Measurements from ENCODE around the gene RBPMS2.

Gene RBPMS2

DNA sequence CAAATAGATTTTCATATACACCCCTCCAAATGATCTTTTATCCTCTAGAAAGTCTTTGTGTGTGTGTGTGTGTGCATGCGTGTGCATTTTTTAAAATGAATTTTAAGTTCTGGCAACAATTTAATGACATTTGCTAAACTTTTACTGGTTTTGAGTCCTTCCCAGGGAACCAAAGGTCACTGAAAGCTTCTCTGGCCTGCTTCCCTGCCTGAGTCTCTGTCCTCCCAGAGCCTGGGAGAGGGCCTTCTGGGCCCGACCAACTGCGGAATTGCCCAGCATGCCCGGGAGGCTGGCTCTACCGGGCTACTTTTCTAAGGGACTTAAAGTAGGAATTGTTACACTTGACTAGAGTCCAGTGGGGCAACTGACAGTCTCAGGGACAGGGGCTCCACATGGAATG lies 7.4 kb upstream of the RBPMS2 start:
- no peak for DNase-seq (ENCODE audit: low spot score)

DNA sequence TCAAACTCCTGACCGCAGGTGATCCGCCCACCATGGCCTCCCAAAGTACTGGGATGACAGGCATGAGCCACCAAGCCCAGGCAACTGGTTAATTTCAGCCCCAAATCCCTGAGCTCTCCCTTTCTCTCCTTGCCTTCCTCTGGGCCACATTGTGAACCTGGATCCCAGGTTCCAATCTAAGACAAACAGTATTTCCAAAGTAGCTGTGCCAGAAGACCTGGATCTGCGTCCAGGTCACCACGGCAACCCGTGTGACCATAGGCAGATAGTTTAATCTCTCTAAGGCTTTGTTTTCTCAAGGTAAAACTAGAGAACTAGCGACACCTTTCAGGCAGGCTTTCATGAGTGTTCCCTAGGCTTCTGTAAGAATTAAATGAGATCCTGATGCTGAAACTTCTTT lies 5.9 kb upstream of the RBPMS2 start:
- DNase-seq (ENCODE audit: low spot score), result no peak

DNA sequence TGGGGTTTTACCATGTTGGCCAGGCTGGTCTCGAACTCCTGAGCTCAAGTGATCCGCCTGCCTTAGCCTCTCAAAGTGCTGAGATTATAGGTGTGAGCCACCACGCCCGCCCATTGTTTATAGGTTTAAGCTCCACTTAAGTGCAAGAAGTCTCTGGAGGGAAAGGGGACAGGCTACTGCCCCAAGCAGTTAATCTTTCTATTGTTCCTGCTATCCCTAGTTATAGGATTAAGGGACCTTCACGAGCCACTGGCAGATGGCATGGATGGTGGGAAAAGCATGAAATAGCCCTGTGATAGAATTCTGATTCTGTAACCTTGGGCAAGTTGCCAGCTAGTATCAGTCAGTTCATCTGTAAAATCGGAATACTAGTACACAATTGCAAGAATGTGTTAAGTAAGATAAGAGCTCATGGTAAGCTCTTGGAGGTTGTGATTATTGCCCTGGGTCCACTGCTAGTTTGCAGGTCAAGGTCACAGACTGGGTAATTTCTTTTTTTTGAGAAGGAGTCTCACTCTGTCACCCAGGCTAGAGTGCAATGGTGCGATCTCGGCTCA lies 5.3 kb upstream of the RBPMS2 start:
- DNase-seq (ENCODE audit: low spot score), result no peak

GRCh38 chr15:64779630-64780029 lies 4.2 kb upstream of the RBPMS2 start:
- DNase-seq (ENCODE audit: low spot score), result no peak

DNA sequence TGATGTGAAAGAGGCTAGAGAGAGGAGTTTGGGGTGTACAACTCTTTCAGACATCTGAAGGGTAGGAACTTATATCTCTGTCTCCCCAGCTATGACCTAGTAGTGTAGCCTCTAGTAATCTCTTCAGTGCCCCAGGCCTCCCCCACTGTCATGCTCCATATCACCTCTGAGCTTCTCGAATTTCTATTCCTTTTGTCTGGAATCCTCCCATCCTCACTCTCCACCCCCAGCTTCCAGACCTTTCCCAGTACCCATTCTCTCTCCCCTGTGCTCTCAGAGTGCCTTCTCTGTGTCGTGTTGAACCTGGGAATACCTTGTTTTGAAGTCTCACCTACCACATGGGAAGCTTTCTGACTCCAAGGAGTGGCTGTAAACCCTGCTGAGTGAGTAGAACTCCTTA lies 3.6 kb upstream of the RBPMS2 start:
- DNase-seq (ENCODE audit: low spot score), result no peak

DNA sequence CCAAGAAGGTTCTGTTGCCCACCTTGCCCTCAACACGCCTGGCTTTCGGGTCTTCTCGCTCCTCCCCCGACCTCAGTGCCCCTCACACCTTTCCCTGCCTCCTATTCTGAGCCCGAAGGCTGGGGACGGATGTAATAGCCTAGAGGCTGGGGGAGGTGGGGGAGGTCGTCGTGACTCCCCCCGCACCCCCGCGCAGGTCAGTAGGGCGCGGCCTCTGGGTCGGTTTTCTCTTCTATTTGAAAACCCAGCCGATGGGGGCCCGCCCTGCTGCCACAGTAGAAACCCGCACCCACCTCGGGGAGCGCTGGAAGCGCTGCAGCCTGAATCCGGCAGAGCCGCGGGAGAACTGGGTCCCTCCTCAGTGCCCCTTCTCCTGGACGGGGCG lies 1.0 kb upstream of the RBPMS2 start:
- DNase-seq (ENCODE audit: low spot score), result no peak

DNA sequence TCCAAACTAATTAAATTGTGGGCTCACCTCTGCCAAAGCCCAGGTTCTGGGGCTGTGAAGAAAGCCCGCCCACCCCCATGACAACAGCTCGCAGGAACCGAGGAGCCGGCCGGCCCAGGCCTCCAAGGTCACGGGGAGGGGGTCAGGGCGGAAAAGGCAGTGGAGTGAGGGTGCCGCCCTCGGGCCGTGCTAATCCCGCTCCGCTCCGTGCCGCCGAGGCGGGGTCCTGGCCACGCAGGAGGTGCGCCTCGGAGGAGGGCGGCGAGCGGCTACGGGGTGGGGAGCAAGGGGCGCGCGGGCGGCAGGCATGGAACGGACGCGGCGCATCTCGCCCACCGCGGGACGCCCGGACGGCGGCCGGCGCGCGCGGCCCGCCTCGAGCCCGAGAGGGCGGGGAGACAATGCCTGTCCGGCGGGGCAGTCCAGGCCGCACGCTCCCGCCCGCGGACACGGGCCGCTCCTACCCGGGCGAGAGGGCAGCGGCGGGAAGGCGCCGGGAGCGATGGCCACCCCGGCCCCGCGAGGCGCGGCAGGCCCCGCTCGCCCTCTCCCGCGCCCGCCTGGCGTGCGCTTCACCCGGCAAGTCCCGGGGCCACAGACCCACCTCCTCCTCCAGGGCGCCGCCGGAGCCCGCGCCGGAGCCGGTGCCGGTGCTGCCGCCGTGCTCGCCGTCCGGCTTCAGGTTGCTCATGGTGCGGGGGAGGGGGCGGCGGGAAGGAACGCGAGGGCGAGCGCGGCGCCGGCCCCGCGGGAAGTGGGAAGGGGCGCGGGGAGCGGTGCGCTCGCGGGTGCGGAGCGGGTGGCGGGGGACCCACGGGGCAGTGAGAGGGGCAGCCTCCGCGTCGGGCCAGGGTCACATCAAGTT lies 528 bp downstream of the RBPMS2 start:
- no peak for DNase-seq (ENCODE audit: low spot score)

GRCh38 chr15:64774037-64774628 lies 1.3 kb downstream of the RBPMS2 start:
- DNase-seq (ENCODE audit: low spot score), result no peak

DNA sequence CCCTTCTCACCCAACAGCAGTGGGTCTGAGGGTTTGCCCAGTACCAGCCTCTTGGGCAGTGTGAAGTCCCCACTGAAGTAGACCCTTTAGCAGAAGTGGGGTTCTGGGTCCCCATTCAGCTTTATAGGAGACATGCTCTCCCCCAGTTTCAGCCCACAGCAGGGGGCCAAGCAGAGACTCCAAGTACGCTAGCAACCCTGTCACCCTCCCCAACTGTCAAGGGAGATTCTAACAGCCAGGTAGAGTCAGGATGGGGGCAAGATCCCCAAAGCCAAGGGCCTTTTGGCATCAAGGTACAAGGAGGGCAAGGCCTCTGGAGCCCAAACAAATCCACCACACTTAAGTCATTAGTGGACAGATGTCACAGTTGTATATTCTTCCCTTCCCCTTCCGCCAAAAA lies 1.8 kb downstream of the RBPMS2 start:
- no peak for DNase-seq (ENCODE audit: low spot score)

DNA sequence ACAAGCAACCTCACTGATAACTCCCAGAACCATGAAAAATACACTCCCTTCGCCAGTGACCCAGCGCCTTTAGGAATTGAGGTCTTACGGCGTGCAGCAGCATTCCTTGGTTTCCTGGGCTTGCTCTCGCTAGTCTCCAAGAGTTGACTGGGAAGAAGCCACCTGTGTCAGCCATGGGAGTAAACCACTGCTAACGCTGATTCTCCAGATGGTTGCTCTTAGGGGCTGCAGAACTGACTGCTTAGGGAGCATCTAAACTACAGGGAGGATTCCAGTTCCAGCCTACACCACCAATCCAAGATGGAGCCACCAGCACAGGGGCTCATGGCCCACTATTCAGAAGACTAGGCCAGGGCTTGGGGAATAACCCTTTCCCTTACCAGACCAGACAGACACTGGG lies 2.4 kb downstream of the RBPMS2 start:
- no peak for DNase-seq (ENCODE audit: low spot score)

DNA sequence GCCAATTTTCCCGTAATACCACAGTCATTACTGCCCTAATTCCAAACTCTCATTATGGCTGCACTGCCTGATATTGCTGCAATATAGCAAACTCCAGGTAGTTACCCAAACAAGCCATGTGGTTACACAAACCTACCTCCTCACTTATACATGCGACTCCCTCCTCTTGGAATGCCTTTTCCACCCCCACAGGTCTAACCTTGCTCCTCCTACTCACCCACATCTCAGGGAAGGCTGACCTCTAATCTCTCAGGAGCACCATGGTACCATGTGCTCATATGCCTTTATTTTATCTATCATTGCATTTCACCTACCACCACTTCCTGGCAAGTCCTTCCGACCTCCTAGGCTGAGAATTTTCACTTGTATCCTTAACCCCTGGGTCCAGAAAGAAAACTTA lies 2.9 kb downstream of the RBPMS2 start:
- no peak for DNase-seq (ENCODE audit: low spot score)

- DNase-seq (ENCODE audit: low spot score), result no peak
These were observed 4.8 kb downstream of the RBPMS2 start for GRCh38 chr15:64770626-64771025.

DNA sequence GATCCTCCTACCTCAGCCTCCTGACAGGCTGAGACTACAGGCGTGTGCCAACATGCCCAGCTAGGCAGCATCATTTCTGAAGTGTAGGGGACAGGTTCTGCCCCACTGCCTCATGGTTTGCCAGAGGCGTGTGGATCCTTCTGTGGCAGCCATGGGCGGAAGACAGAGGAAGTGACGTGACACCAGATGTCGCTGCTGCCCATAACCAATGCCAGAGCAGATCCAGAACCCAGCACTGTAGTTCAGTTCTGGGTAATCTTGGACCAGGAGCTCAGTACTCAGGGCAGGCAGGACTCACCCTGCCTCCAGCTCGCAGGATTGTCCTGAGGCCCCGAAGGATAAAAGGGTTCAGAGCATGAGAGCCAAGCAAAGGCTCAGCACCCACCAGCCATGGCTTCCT lies 8.2 kb downstream of the RBPMS2 start:
- DNase-seq (ENCODE audit: low spot score), result no peak

DNA sequence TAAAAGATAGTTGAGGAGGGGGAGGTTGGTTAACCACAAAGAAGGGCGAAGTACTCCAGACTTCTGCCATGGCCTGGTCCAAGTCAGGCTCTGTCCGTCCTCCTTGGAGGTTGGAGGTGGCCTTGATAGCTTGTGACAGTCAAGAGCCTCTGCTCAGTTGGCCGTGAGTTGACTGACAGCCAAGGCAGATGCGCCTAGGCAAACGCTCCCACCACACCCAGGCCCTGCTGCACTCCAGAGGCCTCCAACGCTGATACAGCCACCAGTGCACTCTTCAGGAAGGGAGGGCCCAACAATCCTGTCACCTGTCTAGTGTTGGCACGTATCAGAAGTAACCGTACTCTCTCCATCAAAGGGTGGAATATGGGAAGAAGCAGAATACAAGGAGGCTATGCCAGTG lies 9.3 kb downstream of the RBPMS2 start:
- no peak for DNase-seq (ENCODE audit: low spot score)

GRCh38 chr15:64763874-64764273 lies 11.5 kb downstream of the RBPMS2 start:
- no peak for DNase-seq (ENCODE audit: low spot score)

GRCh38 chr15:64763462-64763861 lies 11.9 kb downstream of the RBPMS2 start:
- no peak for DNase-seq (ENCODE audit: low spot score)

GRCh38 chr15:64763021-64763420 lies 12.4 kb downstream of the RBPMS2 start:
- DNase-seq (ENCODE audit: low spot score), result no peak

DNA sequence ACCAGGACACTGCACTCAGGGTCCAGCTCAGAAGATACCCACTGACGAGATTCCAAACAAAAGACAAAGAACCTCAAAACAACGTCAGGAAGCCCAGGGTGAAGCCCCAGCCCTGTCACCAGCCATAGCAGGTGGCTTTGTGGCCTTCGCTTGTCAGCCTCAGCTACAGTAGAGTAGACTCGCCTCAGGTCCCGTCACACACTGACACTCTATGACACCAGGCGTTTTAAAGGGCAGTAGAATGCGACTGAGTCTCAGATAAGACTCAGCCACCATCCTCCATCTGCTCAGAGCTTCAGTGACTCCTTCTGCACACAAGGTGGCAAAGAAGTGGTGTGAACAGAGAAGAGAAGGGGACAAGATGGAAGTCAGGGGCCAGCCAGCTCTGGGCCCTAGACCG lies 12.8 kb downstream of the RBPMS2 start:
- DNase-seq (ENCODE audit: low spot score), result no peak

DNA sequence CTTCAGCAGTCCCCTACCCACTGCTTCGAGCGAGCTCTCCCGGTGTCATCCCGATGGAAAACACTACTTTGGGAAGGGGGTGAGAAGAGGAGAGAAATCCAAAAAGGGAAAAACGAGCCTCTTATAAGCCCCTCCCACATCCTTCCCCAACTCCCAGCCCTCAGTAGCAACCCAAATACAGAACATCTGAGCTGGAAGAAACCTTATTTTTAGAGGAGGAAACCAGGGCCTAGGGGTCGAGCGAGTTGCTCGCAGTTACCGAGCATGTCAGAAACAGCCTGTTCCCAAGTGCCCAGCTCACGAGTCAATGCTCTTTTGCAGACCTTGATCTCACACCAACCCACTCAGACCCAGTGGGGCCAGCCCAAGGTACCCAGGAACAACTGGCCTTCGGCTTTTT lies 14.2 kb downstream of the RBPMS2 start:
- DNase-seq (ENCODE audit: low spot score), result no peak

DNA sequence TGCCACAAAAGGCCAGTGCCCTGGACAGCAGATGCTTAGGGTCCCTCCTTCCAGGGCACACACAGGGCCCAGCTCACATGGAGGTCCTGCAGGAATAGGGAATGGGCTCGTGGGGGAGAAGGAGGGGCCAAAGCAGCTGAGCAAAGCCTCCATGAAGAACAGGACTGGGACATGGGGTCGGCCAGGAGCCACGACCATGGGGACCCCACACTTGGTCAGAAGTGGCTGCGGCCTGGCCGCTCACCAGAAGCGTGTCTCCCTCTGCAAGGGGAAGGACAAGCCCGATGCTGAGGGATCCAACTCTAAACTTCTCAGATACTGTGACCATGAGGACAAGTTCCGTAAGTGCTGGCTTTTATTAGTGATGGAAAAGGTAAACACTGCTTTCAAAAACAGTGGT lies 15.3 kb downstream of the RBPMS2 start:
- DNase-seq (ENCODE audit: low spot score), result no peak

GRCh38 chr15:64755427-64755940 lies 19.9 kb downstream of the RBPMS2 start:
- DNase-seq (ENCODE audit: low spot score), result no peak

GRCh38 chr15:64754663-64755426 lies 20.5 kb downstream of the RBPMS2 start:
- DNase-seq (ENCODE audit: low spot score), result no peak
